Measurements from ENCODE around the gene CDKN2AIPNL.
"Not testable (repeated sequence)": the region's sequence is repeated elsewhere in the genome, so short reads cannot be mapped to it uniquely, and the experiment has no call there.

GRCh38 chr5:134421038-134421437, 9.4 kb upstream of the CDKN2AIPNL start:
- TF ChIP-seq, protein P1, sequence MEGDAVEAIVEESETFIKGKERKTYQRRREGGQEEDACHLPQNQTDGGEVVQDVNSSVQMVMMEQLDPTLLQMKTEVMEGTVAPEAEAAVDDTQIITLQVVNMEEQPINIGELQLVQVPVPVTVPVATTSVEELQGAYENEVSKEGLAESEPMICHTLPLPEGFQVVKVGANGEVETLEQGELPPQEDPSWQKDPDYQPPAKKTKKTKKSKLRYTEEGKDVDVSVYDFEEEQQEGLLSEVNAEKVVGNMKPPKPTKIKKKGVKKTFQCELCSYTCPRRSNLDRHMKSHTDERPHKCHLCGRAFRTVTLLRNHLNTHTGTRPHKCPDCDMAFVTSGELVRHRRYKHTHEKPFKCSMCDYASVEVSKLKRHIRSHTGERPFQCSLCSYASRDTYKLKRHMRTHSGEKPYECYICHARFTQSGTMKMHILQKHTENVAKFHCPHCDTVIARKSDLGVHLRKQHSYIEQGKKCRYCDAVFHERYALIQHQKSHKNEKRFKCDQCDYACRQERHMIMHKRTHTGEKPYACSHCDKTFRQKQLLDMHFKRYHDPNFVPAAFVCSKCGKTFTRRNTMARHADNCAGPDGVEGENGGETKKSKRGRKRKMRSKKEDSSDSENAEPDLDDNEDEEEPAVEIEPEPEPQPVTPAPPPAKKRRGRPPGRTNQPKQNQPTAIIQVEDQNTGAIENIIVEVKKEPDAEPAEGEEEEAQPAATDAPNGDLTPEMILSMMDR (IDR thresholded peaks at IDR 0.05; ENCODE audit: insufficient read depth, low read depth, low read length) = not testable (repeated sequence)
- TF ChIP-seq EZH2 (IDR thresholded peaks at IDR 0.05; ENCODE audit: insufficient read depth, low read length) = not testable (repeated sequence)

Data from astrocyte (in vitro differentiated cells and primary cell).